HepG2 (cell line): ENCODE data around the gene ATP8B4. TPM values are rescaled to one million over a fixed set of nuclear protein-coding genes. Genes with fewer than 3 reads are reported as not detected.

ENCODE experiments used
- ATAC-seq: fragments of 200-7000 bp; cut with Tn5 transposase; 3 replicates; pipeline ENCODE4 v1.9.1; 2020; ENCODE audit warnings: mild to moderate bottlenecking, moderate library complexity
- BruUV-seq: library from RNA; stranded (reverse); fragments of 400-500 nt; replicated peaks from 2 replicates; lab custom pipeline; 2021; lab: Mats Ljungman, UMichigan
- CTCF ChIA-PET: fragments of 300-600 bp; formaldehyde crosslinking; extraction: SDS; loops from one replicate; lab custom pipeline; 2021; ENCODE audit warnings: low total read pairs, inconsistent platforms, low intra/inter-chr PET ratio; lab: Yijun Ruan, JAX
- POLR2A ChIA-PET: fragments of 350-600 bp; sonication (Branson Sonifier 250); formaldehyde crosslinking; loops from one replicate; lab custom pipeline; 2020; ENCODE audit warnings: antibody characterized with exemption, inconsistent platforms; lab: Yijun Ruan, JAX
- DNase-seq: peaks from one replicate; pipeline ENCODE4 v3.0.0-alpha.2; 2015; ENCODE audit warnings: low spot score
- FAIRE-seq: peaks from 3 replicates; lab custom pipeline; 2011; peaks lifted over from hg19 to GRCh38; lab: Jason Lieb, UNC
- H2AFZ ChIP-seq: one replicate; pipeline ENCODE4 v1.6.1; 2011; ENCODE audit warnings: low read length, inconsistent platforms
- H3K27ac ChIP-seq: fragments of 300-600 bp; 3 replicates; pipeline ENCODE4 v1.8.0; 2011; ENCODE audit warnings: mixed run types, mild to moderate bottlenecking, mixed read lengths, low read length, inconsistent platforms; ENCODE audit not compliant: insufficient read depth; ENCODE audit errors: extremely low read length
- H3K27me3 ChIP-seq, 2 experiments: fragments of 200-600 bp in 1 of 2; 2 replicates in 1 of 2; 3 replicates in 1 of 2; pipeline versions ENCODE4 v1.6.0 to v1.8.0; 2011; ENCODE audit warnings: low read length in 2 of 2, mild to moderate bottlenecking in 2 of 2, moderate library complexity in 2 of 2, inconsistent platforms in 1 of 2; ENCODE audit not compliant: insufficient read depth in 2 of 2, control insufficient read depth in 1 of 2
- H3K36me3 ChIP-seq, 2 experiments: fragments of 200-600 bp in 1 of 2; replicated peaks in 1 of 2; 2 replicates in 1 of 2; 3 replicates in 1 of 2; pipeline versions ENCODE4 v1.5.1 to v1.8.0; 2011; ENCODE audit warnings: low read length in 2 of 2, inconsistent platforms in 1 of 2; ENCODE audit not compliant: insufficient read depth in 2 of 2, control insufficient read depth in 1 of 2
- H3K4me1 ChIP-seq: 2 replicates; pipeline ENCODE4 v1.5.1; 2012; ENCODE audit warnings: low read length, inconsistent platforms; ENCODE audit not compliant: insufficient read depth
- H3K4me2 ChIP-seq: 2 replicates; pipeline ENCODE4 v1.6.0; 2011; ENCODE audit warnings: low read depth, low read length, inconsistent platforms
- H3K4me3 ChIP-seq, 3 experiments: fragments of 200-600 bp in 1 of 3; sonication (generic), shearing (Covaris generic) in 1 of 3; replicated peaks in 1 of 3; 2 replicates each; pipeline ENCODE4 v1.5.1; 2011 to 2016; ENCODE audit warnings: low read length in 3 of 3, inconsistent platforms in 2 of 3, low read depth in 2 of 3, mild to moderate bottlenecking in 2 of 3, control low read depth in 1 of 3, mixed read lengths in 1 of 3; ENCODE audit not compliant: insufficient read depth in 1 of 3
- H3K79me2 ChIP-seq: one replicate; pipeline ENCODE4 v1.6.1; 2011; ENCODE audit warnings: low read length, inconsistent platforms; ENCODE audit not compliant: insufficient read depth
- H3K9ac ChIP-seq: 2 replicates; pipeline ENCODE4 v1.6.0; 2011; ENCODE audit warnings: mild to moderate bottlenecking, low read depth, low read length, inconsistent platforms; ENCODE audit not compliant: insufficient read depth
- H3K9me3 ChIP-seq: 2 replicates; pipeline ENCODE4 v1.5.1; 2012; ENCODE audit warnings: mild to moderate bottlenecking, low read length
- H4K20me1 ChIP-seq: 2 replicates; pipeline ENCODE4 v1.6.0; 2011; ENCODE audit warnings: inconsistent platforms, mild to moderate bottlenecking, low read length, moderate library complexity; ENCODE audit not compliant: insufficient read depth
- AGO1 ChIP-seq: fragments of 200-400 bp; formaldehyde crosslinking; IDR thresholded peaks from 2 replicates; pipeline ENCODE4 v1.6.1; 2017; ENCODE audit warnings: mild to moderate bottlenecking, low read depth, low read length, moderate library complexity; ENCODE audit not compliant: poor library complexity, severe bottlenecking
- MED13 ChIP-seq: sonication (generic); formaldehyde crosslinking; IDR thresholded peaks from 2 replicates; pipeline ENCODE4 v1.5.0; 2020; ENCODE audit warnings: missing genetic modification reagents
- MYPOP ChIP-seq: sonication (generic); formaldehyde crosslinking; IDR thresholded peaks from 2 replicates; pipeline ENCODE4 v1.8.1; 2023; ENCODE audit warnings: mild to moderate bottlenecking, moderate library complexity, missing genetic modification reagents
- NFKBIZ ChIP-seq: IDR thresholded peaks from 2 replicates; pipeline ENCODE4 v1.6.1; 2018; ENCODE audit warnings: missing genetic modification reagents, missing compliant biosample characterization
- RBAK ChIP-seq: sonication (generic); formaldehyde crosslinking; IDR thresholded peaks from 2 replicates; pipeline ENCODE4 v1.5.1; 2020; ENCODE audit warnings: mild to moderate bottlenecking, missing genetic modification reagents
- SP140L ChIP-seq: sonication (generic); formaldehyde crosslinking; IDR thresholded peaks from 2 replicates; pipeline ENCODE4 v1.4.0; 2020; ENCODE audit warnings: missing genetic modification reagents, borderline replicate concordance
- TAF1 ChIP-seq: sonication (generic); formaldehyde crosslinking; IDR thresholded peaks from 2 replicates; pipeline ENCODE4 v1.4.0; 2020; ENCODE audit warnings: missing genetic modification reagents
- XBP1 ChIP-seq: sonication (generic); formaldehyde crosslinking; IDR thresholded peaks from 2 replicates; pipeline ENCODE4 v1.5.0; 2020; ENCODE audit warnings: missing genetic modification reagents
- ZBTB20 ChIP-seq: sonication (generic); formaldehyde crosslinking; IDR thresholded peaks from 2 replicates; pipeline ENCODE4 v1.8.1; 2023; ENCODE audit warnings: missing genetic modification reagents, low read depth, mild to moderate bottlenecking, borderline replicate concordance
- ZBTB40 ChIP-seq, 2 experiments: fragments of 450-650 bp in 1 of 2; sonication (generic) in 1 of 2; formaldehyde crosslinking in 1 of 2; IDR thresholded peaks; 2 replicates each; pipeline versions ENCODE4 v1.6.1 to v1.8.0; 2016 to 2022; ENCODE audit warnings: antibody characterized with exemption in 1 of 2, mild to moderate bottlenecking in 1 of 2, missing genetic modification reagents in 1 of 2
- ZNF256 ChIP-seq: sonication (generic); formaldehyde crosslinking; conservative IDR thresholded peaks from 2 replicates; pipeline ENCODE4 v1.4.0; 2020; ENCODE audit warnings: missing genetic modification reagents
- ZNF331 ChIP-seq: sonication (generic); formaldehyde crosslinking; IDR thresholded peaks from 2 replicates; pipeline ENCODE4 v1.4.0; 2020; ENCODE audit warnings: missing genetic modification reagents
- ZNF44 ChIP-seq: sonication (generic); formaldehyde crosslinking; IDR thresholded peaks from 2 replicates; pipeline ENCODE4 v1.5.1; 2020; ENCODE audit warnings: mild to moderate bottlenecking, missing genetic modification reagents
- ZNF577 ChIP-seq: sonication (generic); formaldehyde crosslinking; IDR thresholded peaks from 2 replicates; pipeline ENCODE4 v1.4.0; 2020; ENCODE audit warnings: mild to moderate bottlenecking, low read depth, missing genetic modification reagents, borderline replicate concordance
- WGBS: methylation state at CpG from one replicate; pipeline ENCODE4 v1.1.6; 2017; ENCODE audit warnings: low lambda C conversion rate; 5-methylcytosine and 5-hydroxymethylcytosine counted together
- in situ Hi-C: cut with HindIII; loops from 2 replicates; pipeline ENCODE4 v1.10.0; 2017; ENCODE audit warnings: low pct_unique_long_range_greater_than_20kb; ENCODE audit not compliant: extremely low pct_ligation_motif_present
- intact Hi-C: fragments of 100-400 bp; cut with micrococcal nuclease; formaldehyde crosslinking; loops from one replicate; pipeline ENCODE4 v1.10.0; 2022; ENCODE audit not compliant: unreplicated experiment
- polyA plus RNA-seq, 8 experiments: library from polyadenylated mRNA; depleted of rRNA in 3 of 8; stranded (reverse) in 7 of 8; unstranded in 1 of 8; fragments of >200 nt; fragmentation: Illumina TruSeq in 4 of 8; extraction: Trizol in 4 of 8; gene quantifications; 2 replicates each; pipeline versions ENCODE4 v1.2.1 to v1.2.3, GENCODE V29; 2011 to 2016; ENCODE audit warnings: low read depth in 4 of 8, missing spikeins in 1 of 8, mixed read lengths in 1 of 8; ENCODE audit not compliant: insufficient read depth in 1 of 8
- total RNA-seq, 5 experiments: library from RNA; depleted of rRNA; stranded (reverse); fragments of >200 nt; fragmentation: Illumina TruSeq; extraction: Trizol; gene quantifications; 2 replicates each; pipeline ENCODE4 v1.2.3, GENCODE V29; 2016; ENCODE audit warnings: low read depth in 1 of 5

Gene ATP8B4
- total and polyA plus RNA-seq, 2 of the 13 experiments (the other 11 are each of a cell fraction or from before 2014, with no cell fraction given): 0.24 to 0.69 TPM

GRCh38 chr15:50055750-50056157, 63.3 kb downstream of the ATP8B4 start:
- Histone ChIP-seq H3K36me3 (no peaks in the 10 kb centered on the region), H3K79me2 (no peaks in the 10 kb centered on the region), H3K9me3 (no peaks in the 10 kb centered on the region), H2AFZ (no peak overlapping the region), H3K27me3 (no peaks in the 10 kb centered on the region), H3K9ac (no peak overlapping the region), H3K4me2 (no peak overlapping the region), H3K4me1 (no peaks in the 10 kb centered on the region), H3K27ac (no peak overlapping the region), H3K4me3 (no peak overlapping the region), H4K20me1 (no peaks in the 10 kb centered on the region)
- WGBS: 28% methylated on average over 5 of the region's 5 CpGs
- BruUV-seq: no TSS peak
- in situ Hi-C loops (no loop called here), intact Hi-C loops (no loop called here)
- DNase-seq (no peak), FAIRE-seq (no peak), ATAC-seq (no peak)
- POLR2A ChIA-PET: no interaction called here
- CTCF ChIA-PET: no interaction called here
- TF ChIP-seq RBAK (no peak), MYPOP (CRISPR knock-in tag) (no peak), ZNF256 (no peak), MED13 (CRISPR knock-in tag) (no peak), NFKBIZ (no peak), SP140L (CRISPR knock-in tag) (no peak), ZNF577 (CRISPR knock-in tag) (no peak), TAF1 (CRISPR knock-in tag) (no peak), AGO1 (no peak), ZNF44 (CRISPR knock-in tag) (no peak), ZNF331 (CRISPR knock-in tag) (no peak), XBP1 (CRISPR knock-in tag) (no peak), ZBTB20 (CRISPR knock-in tag) (no peak), ZBTB40 (IDR thresholded peaks at IDR 0.05) (no peak), ZBTB40 (CRISPR knock-in tag; IDR thresholded peaks at IDR 0.05) (no peak)
